ENCODE data around the gene TOP2B. TPM values are rescaled to one million over a fixed set of nuclear protein-coding genes. Genes with fewer than 3 reads are reported as not detected.

Gene TOP2B
- total and polyA plus RNA-seq, 8 donors = 92.7 to 310 (median 256) TPM

- no peaks in the 10 kb centered on the region for H3K4me1 ChIP-seq
- no peak overlapping the region for H3K4me3 ChIP-seq
- DNase-seq (peak in 1 of 4 donors; percentile 58), ATAC-seq (no peak)
- H3K9me3 ChIP-seq = no peaks in the 10 kb centered on the region
- H3K36me3 ChIP-seq = no peaks in the 10 kb centered on the region
- intact Hi-C loops (cut with DNase I) = no loop called here
- no peaks in the 10 kb centered on the region for H3K27me3 ChIP-seq
- TF ChIP-seq, protein P1, sequence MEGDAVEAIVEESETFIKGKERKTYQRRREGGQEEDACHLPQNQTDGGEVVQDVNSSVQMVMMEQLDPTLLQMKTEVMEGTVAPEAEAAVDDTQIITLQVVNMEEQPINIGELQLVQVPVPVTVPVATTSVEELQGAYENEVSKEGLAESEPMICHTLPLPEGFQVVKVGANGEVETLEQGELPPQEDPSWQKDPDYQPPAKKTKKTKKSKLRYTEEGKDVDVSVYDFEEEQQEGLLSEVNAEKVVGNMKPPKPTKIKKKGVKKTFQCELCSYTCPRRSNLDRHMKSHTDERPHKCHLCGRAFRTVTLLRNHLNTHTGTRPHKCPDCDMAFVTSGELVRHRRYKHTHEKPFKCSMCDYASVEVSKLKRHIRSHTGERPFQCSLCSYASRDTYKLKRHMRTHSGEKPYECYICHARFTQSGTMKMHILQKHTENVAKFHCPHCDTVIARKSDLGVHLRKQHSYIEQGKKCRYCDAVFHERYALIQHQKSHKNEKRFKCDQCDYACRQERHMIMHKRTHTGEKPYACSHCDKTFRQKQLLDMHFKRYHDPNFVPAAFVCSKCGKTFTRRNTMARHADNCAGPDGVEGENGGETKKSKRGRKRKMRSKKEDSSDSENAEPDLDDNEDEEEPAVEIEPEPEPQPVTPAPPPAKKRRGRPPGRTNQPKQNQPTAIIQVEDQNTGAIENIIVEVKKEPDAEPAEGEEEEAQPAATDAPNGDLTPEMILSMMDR (IDR thresholded peaks at IDR 0.05) = no peak
- H3K27ac ChIP-seq = no peak overlapping the region
Observed at GRCh38 chr3:25686766-25687165, 22.1 kb upstream of the TOP2B start.

GRCh38 chr3:25683882-25684281 lies 19.2 kb upstream of the TOP2B start:
- no peaks in the 10 kb centered on the region for H3K27me3 ChIP-seq
- no peak overlapping the region for H3K4me3 ChIP-seq
- TF ChIP-seq, protein P1 (IDR thresholded peaks at IDR 0.05) = no peak
- H3K4me1 ChIP-seq = no peaks in the 10 kb centered on the region
- no peak overlapping the region for H3K27ac ChIP-seq
- intact Hi-C loops (cut with DNase I) = no loop called here
- ATAC-seq (no peak), DNase-seq (no peak)
- no peaks in the 10 kb centered on the region for H3K9me3 ChIP-seq
- H3K36me3 ChIP-seq = no peaks in the 10 kb centered on the region

DNA sequence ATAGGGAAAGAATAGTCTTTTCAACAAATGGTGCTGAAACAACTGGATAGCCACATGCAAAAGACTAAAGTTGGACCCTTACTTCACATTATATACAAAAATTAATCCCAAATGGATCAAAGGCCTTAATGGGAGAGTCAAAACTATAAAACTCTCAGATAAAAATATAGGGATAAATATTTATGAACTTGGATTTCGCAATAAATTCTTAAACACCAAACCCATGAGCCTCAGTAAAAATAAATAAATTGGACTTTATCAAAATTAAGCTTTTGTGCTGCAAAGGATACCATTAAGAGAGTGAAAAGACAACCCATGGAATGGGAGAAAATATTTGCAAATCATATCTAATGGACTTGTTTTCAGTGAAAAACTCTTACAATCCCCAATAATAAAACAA lies 18.7 kb upstream of the TOP2B start:
- Histone ChIP-seq H3K36me3 (no peaks in the 10 kb centered on the region), H3K4me3 (no peak overlapping the region), H3K27ac (no peak overlapping the region), H3K27me3 (no peaks in the 10 kb centered on the region), H3K4me1 (no peaks in the 10 kb centered on the region), H3K9me3 (no peaks in the 10 kb centered on the region)
- DNase-seq = no peak
- ATAC-seq = no peak
- TF ChIP-seq, protein P1 (IDR thresholded peaks at IDR 0.05) = no peak
- intact Hi-C loops (cut with DNase I) = no loop called here

GRCh38 chr3:25679642-25680302 lies 15.1 kb upstream of the TOP2B start:
- Histone ChIP-seq H3K36me3 (no peaks in the 10 kb centered on the region), H3K9me3 (no peaks in the 10 kb centered on the region), H3K4me3 (no peak overlapping the region), H3K27ac (no peak overlapping the region), H3K4me1 (no peaks in the 10 kb centered on the region), H3K27me3 (no peaks in the 10 kb centered on the region)
- intact Hi-C loops (cut with DNase I) = no loop called here
- DNase-seq (no peak), ATAC-seq (no peak)
- TF ChIP-seq, protein P1 (IDR thresholded peaks at IDR 0.05) = no peak

- H3K27me3 ChIP-seq = no peaks in the 10 kb centered on the region
- TF ChIP-seq, protein P1 (IDR thresholded peaks at IDR 0.05) = no peak
- H3K4me3 ChIP-seq = no peak overlapping the region
- H3K4me1 ChIP-seq = no peaks in the 10 kb centered on the region
- intact Hi-C loops (cut with DNase I) = no loop called here
- H3K36me3 ChIP-seq = no peaks in the 10 kb centered on the region
- no peak for ATAC-seq
- H3K9me3 ChIP-seq = peaks cover 0 to under 1% of the 10 kb centered on the region in 2 donors
- DNase-seq = no peak
- H3K27ac ChIP-seq = no peak overlapping the region
Observed at GRCh38 chr3:25679166-25679565, 14.5 kb upstream of the TOP2B start.

Measured in left lung (tissue), 10 donors.